Measurements from ENCODE around the gene C1orf198. TPM values are rescaled to one million over a fixed set of nuclear protein-coding genes. Genes with fewer than 3 reads are reported as not detected.
A peak's percentile ranks its signal among the peaks of the same experiment; 100 is the strongest.

The C1orf198 gene, protein sequence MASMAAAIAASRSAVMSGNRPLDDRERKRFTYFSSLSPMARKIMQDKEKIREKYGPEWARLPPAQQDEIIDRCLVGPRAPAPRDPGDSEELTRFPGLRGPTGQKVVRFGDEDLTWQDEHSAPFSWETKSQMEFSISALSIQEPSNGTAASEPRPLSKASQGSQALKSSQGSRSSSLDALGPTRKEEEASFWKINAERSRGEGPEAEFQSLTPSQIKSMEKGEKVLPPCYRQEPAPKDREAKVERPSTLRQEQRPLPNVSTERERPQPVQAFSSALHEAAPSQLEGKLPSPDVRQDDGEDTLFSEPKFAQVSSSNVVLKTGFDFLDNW
- 73.9 TPM for total RNA-seq
- long read RNA-seq, transcript C1orf198-201 (4 exons, 3,858 nt): major isoform, 139 of 165 reads
- long read RNA-seq, partial matches to known transcripts: 24 of 165 reads
- long read RNA-seq, other reads (novel, unspliced or antisense): 2 of 165 reads

- DNase-seq (ENCODE audit: low spot score): peak; percentile 93
- intact Hi-C loops (cut with DNase I): loop anchor here (2.0 to 5.0 kb wide), 3 partner anchors 43 to 109 kb away; partner anchors contain the start of genes ARV1 and TTC13
These were observed at the start of gene C1orf198 for GRCh38 chr1:230867903-230868735. C1orf198 (minus strand) TSS chr1:230868521; CDS start chr1:230868512, 9 bp downstream.

GRCh38 chr1:230917284-230918135, 49.2 kb upstream of the C1orf198 start:
- no peak for DNase-seq (ENCODE audit: low spot score)
- intact Hi-C loops (cut with DNase I): loop anchor here (1.0 to 10.0 kb wide), 3 partner anchors 119 to 293 kb away; partner anchors contain the start of gene COG2

DNA sequence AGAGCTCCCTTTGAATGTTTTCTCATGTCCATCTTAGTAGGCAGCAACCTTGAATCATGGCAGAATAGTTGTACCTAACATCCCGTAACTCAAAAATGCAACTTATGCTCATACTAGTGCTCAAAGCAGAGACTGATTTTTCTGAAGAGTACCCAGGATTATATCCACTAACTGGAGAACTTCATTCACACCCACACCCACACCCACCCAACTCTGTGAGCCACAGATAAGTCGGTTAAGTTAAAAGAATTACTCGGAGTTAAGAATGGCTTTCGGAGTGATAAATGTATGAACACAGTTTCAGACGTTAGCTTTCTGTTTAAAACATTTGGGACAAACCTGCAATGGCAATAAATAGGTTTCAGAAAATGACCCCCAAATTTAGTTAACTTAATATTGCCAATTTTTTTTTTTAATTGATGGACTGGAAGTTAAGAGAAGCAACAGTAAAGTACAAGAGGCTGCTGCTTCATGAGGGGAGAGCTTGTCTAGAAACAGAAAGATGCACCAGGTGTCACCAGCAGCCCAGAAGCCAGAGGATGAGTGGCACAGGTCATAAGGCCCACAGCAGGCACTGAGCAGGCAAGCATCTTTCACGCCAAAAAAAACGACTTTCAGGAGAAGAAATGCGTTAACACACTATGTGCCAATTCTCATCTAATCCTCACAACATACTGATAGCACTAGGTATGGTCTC, 48.4 kb upstream of the C1orf198 start:
- intact Hi-C loops (cut with DNase I): loop anchor here (2.0 to 10.0 kb wide), 2 partner anchors 272 to 294 kb away; partner anchors contain the start of gene COG2
- no peak for DNase-seq (ENCODE audit: low spot score)

GRCh38 chr1:230915078-230915477, 46.8 kb upstream of the C1orf198 start:
- DNase-seq (ENCODE audit: low spot score): no peak
- intact Hi-C loops (cut with DNase I): loop anchor here (10.0 kb wide), 1 partner anchor 270 kb away; the partner anchor contains the start of gene COG2

DNA sequence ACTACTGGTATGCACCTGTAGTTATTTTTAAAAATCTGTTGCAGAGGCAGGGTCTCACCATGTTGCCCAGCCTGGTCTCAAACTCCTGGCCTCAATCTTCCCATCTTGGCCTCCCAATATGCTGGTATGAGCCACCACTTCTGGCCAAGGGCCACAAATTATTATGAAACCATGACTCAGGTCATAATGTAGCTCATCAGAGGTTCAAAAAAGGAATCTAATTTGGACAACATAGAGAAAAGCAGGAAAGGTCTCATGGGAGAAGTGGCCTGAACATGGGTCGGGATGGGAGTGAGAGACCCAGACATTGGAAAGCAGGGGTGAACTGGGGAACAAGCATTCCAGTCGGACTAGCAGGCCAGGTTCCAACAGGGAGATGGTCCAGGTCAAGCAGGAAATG, 45.2 kb upstream of the C1orf198 start:
- intact Hi-C loops (cut with DNase I): loop anchor here (5.0 to 10.0 kb wide), 2 partner anchors 36 to 269 kb away; partner anchors contain the start of gene COG2
- no peak for DNase-seq (ENCODE audit: low spot score)

GRCh38 chr1:230910755-230911117, 42.4 kb upstream of the C1orf198 start:
- DNase-seq (ENCODE audit: low spot score): no peak
- intact Hi-C loops (cut with DNase I): loop anchor here (5.0 to 10.0 kb wide), 2 partner anchors 33 to 266 kb away; partner anchors contain the start of gene COG2

DNA sequence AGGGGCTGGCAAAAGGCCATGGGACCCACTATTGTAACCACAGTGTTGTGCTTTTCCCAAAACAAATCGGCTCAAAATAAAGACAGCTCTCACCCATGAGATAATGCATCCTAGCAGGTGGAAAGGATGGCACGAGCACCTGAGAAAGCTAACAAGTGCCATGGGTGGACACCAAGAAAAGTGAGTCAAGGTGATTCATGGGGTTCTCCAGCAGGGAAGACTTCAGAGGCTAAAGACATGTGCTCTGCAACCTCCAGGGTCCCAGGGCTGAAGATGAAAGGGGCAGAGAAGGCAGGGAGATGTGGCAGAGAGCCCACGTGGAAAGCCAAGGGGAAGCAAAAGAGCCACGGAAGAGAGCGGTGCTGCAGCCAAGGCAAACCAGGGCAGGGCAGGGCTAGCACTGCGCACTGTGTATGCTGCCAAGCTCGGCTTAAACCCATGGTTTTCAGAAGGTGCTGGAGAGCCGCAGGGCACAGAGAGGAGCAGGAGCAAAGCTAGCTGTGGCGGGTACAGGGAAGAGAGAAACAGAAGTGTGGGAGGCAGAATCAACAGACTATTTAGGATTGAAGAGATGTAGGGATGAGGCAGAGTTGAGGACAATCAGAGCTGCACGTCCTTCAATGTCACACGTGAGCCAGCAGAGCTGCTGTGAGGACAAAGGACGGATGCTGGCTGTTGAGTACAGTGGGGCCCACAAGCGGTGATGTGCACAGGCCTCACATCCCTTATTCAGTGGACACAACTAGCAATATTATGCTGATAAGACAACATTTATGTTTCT, 41.8 kb upstream of the C1orf198 start:
- intact Hi-C loops (cut with DNase I): loop anchor here (5.0 to 10.0 kb wide), 2 partner anchors 33 to 265 kb away; partner anchors contain the start of gene COG2
- no peak for DNase-seq (ENCODE audit: low spot score)

- no peak for DNase-seq (ENCODE audit: low spot score)
- intact Hi-C loops (cut with DNase I): no loop called here
These were observed 39.3 kb upstream of the C1orf198 start for GRCh38 chr1:230907472-230908205.

GRCh38 chr1:230906226-230906625, 37.9 kb upstream of the C1orf198 start:
- intact Hi-C loops (cut with DNase I): no loop called here
- no peak for DNase-seq (ENCODE audit: low spot score)

DNA sequence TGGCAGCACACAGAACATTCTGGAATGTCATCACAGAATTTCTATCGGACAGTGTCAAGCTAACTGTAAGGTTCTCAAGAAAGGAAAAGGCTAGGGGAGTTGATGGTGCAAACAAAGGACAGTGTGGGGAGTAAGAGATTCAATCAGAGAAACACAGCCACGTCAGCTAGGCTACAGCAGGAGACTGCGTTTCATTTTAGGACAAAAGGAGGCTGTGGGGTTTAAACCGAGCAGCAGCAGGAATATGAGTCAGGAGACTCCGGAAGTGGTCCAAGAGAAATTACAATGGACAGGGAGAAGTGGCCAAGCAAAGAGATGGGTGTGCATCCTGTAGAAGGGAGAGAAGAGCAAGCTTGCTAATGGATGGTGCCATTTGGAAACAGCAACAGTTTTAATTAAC, 37.4 kb upstream of the C1orf198 start:
- intact Hi-C loops (cut with DNase I): no loop called here
- DNase-seq (ENCODE audit: low spot score): no peak

GRCh38 chr1:230902349-230902923, 34.1 kb upstream of the C1orf198 start:
- no peak for DNase-seq (ENCODE audit: low spot score)
- intact Hi-C loops (cut with DNase I): no loop called here

- no peak for DNase-seq (ENCODE audit: low spot score)
- intact Hi-C loops (cut with DNase I): no loop called here
These were observed 33.4 kb upstream of the C1orf198 start for GRCh38 chr1:230901671-230902070.

- DNase-seq (ENCODE audit: low spot score): no peak
- intact Hi-C loops (cut with DNase I): no loop called here
These were observed 32.7 kb upstream of the C1orf198 start for GRCh38 chr1:230900984-230901383.

DNA sequence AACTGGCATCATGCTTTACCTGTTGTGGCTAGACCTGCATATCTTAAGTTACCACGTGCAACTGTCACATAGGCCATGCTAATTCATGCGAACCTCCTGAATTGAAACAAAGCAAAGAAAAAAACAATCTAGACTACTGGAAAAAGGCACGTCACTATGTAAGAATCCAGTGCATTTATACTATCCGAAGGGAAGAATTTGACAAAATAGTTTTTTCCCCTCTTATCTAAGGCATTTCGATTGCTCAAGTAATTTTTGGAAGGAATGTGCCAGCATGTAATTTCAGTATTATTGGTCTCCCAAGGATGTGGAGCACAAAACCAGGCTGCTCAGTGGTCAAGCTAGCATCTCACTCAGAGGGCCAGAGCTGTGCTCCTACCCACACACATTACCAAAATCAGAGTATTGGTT, 31.5 kb upstream of the C1orf198 start:
- DNase-seq (ENCODE audit: low spot score): no peak
- intact Hi-C loops (cut with DNase I): no loop called here

GRCh38 chr1:230898748-230899147, 30.4 kb upstream of the C1orf198 start:
- no peak for DNase-seq (ENCODE audit: low spot score)
- intact Hi-C loops (cut with DNase I): no loop called here

DNA sequence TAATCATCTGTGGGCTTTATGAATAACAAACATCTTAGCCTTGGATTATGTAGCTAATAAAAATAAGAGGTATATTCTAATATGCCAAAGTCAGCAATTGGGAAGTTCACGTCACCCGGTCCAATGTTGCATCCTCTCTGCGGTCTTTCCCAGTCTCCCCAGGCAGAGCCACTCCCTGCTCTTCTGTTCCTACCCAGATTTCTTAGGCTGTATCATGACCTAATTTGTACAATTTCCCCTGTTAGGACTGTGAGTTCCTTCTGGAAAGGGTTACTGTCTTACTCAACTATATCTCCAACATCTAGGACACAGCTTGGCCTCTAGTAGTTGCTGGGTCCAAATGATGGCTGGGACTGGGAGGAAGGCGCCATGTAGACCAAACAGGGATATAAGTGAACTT, 29.8 kb upstream of the C1orf198 start:
- peak; percentile 35 for DNase-seq (ENCODE audit: low spot score)
- intact Hi-C loops (cut with DNase I): no loop called here

DNA sequence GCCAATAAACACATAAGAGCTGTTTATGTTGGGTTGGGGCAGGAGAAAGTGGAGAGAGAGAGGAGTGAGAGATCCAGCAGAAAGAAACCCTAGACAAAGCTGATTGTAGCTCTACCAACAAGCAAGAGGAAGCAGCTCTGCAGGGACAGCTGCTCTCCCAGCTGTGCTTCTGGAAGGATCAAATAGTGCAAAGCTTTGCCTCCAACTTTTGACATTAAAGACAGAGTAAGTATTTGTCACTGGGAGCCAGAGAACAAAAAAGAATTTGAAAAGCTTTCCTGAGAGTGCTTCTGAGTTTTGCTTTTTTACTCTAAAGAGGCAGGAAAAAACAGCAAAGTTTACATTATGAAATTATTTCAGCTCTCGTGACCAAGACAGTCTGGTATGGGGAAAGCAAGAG, 28.5 kb upstream of the C1orf198 start:
- DNase-seq (ENCODE audit: low spot score): no peak
- intact Hi-C loops (cut with DNase I): no loop called here
